Fibroblast of lung (primary cell): ENCODE results near the gene ZNF562.

Experiments used
- EZH2 ChIP-seq: IDR thresholded peaks from 2 replicates; pipeline ENCODE4 v1.5.1; 2012; ENCODE audit warnings: low read length, control low read depth, mild to moderate bottlenecking; ENCODE audit errors: missing control alignments
- TF ChIP-seq, protein P1 (sequence below), 2 donors: IDR thresholded peaks in 1 of 2; conservative IDR thresholded peaks in 1 of 2; 1 replicate in 1 of 2; 2 replicates in 1 of 2; pipeline ENCODE4 v1.5.1; 2011 to 2012; ENCODE audit warnings: low read length in 2 of 2, control low read depth in 1 of 2, inconsistent platforms in 1 of 2, low read depth in 1 of 2, mild to moderate bottlenecking in 1 of 2

GRCh38 chr19:9641810-9642209 is 33.1 kb downstream of the ZNF562 start:
- TF ChIP-seq, protein P1, sequence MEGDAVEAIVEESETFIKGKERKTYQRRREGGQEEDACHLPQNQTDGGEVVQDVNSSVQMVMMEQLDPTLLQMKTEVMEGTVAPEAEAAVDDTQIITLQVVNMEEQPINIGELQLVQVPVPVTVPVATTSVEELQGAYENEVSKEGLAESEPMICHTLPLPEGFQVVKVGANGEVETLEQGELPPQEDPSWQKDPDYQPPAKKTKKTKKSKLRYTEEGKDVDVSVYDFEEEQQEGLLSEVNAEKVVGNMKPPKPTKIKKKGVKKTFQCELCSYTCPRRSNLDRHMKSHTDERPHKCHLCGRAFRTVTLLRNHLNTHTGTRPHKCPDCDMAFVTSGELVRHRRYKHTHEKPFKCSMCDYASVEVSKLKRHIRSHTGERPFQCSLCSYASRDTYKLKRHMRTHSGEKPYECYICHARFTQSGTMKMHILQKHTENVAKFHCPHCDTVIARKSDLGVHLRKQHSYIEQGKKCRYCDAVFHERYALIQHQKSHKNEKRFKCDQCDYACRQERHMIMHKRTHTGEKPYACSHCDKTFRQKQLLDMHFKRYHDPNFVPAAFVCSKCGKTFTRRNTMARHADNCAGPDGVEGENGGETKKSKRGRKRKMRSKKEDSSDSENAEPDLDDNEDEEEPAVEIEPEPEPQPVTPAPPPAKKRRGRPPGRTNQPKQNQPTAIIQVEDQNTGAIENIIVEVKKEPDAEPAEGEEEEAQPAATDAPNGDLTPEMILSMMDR (conservative IDR thresholded peaks at IDR 0.05 in 1 of 2, IDR thresholded peaks at IDR 0.05 in 1 of 2; ENCODE audit: low read depth in 1 of 2, low read length in 2 of 2): no peak
- no peak for TF ChIP-seq EZH2
